T-helper 17 cell (primary cell): ENCODE results near the gene RAB40AL. TPM values are rescaled to one million over a fixed set of nuclear protein-coding genes. Genes with fewer than 3 reads are reported as not detected.
"Not testable (repeated sequence)": the region's sequence is repeated elsewhere in the genome, so short reads cannot be mapped to it uniquely, and the experiment has no call there.

Source experiments
- ATAC-seq: fragments of 150-1000 bp; cut with Tn5 transposase; 2 replicates; pipeline ENCODE4 v1.10.0; 2021; ENCODE audit warnings: mild to moderate bottlenecking, moderate library complexity
- DNase-seq, 3 donors: peaks; one replicate each; pipeline versions ENCODE4 v3.0.0 to v3.0.0-alpha.2; 2020 to 2021
- H3K9me3 ChIP-seq: one replicate; pipeline ENCODE4 v1.7.0; 2013; ENCODE audit warnings: low read length, mild to moderate bottlenecking; ENCODE audit not compliant: control insufficient read depth, poor library complexity, severe bottlenecking
- H3K27ac Mint-ChIP-seq: one replicate; pipeline ENCODE4 v1.8.0; 2022; ENCODE audit warnings: mild to moderate bottlenecking, moderate library complexity, mixed read lengths
- H3K27me3 Mint-ChIP-seq: one replicate; pipeline ENCODE4 v1.8.0; 2022; ENCODE audit warnings: mixed read lengths
- H3K36me3 Mint-ChIP-seq: one replicate; pipeline ENCODE4 v1.8.0; 2022; ENCODE audit warnings: low read depth, mixed read lengths
- H3K4me1 Mint-ChIP-seq: one replicate; pipeline ENCODE4 v1.8.0; 2022; ENCODE audit warnings: mild to moderate bottlenecking, mixed read lengths
- H3K4me3 Mint-ChIP-seq: one replicate; pipeline ENCODE4 v1.8.0; 2022; ENCODE audit warnings: mild to moderate bottlenecking, moderate library complexity, mixed read lengths
- total RNA-seq, 4 donors: library from RNA in 2 of 4; stranded (reverse) in 2 of 4; gene quantifications; one replicate each; pipeline ENCODE4 v1.2.3 and lab custom pipeline; 2022 to 2026

The RAB40AL gene
- total RNA-seq: under 1 TPM in 1 of 2 donors, not detected in 1; 0.27 TPM
- total RNA-seq (lab: John Stamatoyannopoulos, UW): 0 to 0.15 reads per million in 2 donors

- not testable (repeated sequence) for H3K4me3 Mint-ChIP-seq, H3K36me3 Mint-ChIP-seq, H3K27me3 Mint-ChIP-seq, DNase-seq, H3K9me3 ChIP-seq, ATAC-seq, H3K27ac Mint-ChIP-seq, H3K4me1 Mint-ChIP-seq
These were observed at the start of gene RAB40AL for GRCh38 chrX:102936972-102937371. Gene RAB40AL (plus strand): TSS chrX:102937272. CDS start chrX:102937319, 47 bp downstream.

- H3K4me3 Mint-ChIP-seq: no peak overlapping the region
- no peaks in the 10 kb centered on the region for H3K9me3 ChIP-seq
- no peak for DNase-seq
- H3K4me1 Mint-ChIP-seq: no peaks in the 10 kb centered on the region
- no peak for ATAC-seq
- no peaks in the 10 kb centered on the region for H3K27me3 Mint-ChIP-seq
- no peak overlapping the region for H3K27ac Mint-ChIP-seq
- H3K36me3 Mint-ChIP-seq: no peaks in the 10 kb centered on the region
These were observed 49.4 kb upstream of the RAB40AL start for GRCh38 chrX:102887687-102888086.

GRCh38 chrX:102892103-102892502, 45.0 kb upstream of the RAB40AL start:
- Mint-ChIP-seq H3K4me3 (no peak overlapping the region), H3K27ac (no peak overlapping the region), H3K4me1 (no peaks in the 10 kb centered on the region), H3K36me3 (no peaks in the 10 kb centered on the region), H3K27me3 (no peaks in the 10 kb centered on the region)
- ATAC-seq (no peak), DNase-seq (no peak)
- H3K9me3 ChIP-seq: no peaks in the 10 kb centered on the region

GRCh38 chrX:102899940-102900916, 36.8 kb upstream of the RAB40AL start:
- Mint-ChIP-seq H3K36me3 (peaks cover 3% of the 10 kb centered on the region), H3K27ac (peak overlapping the region; percentile 43), H3K4me1 (peaks cover 6% of the 10 kb centered on the region), H3K27me3 (no peaks in the 10 kb centered on the region), H3K4me3 (peak overlapping the region; percentile 74)
- DNase-seq: peak; percentile 34 to 60 (median 40)
- H3K9me3 ChIP-seq: no peaks in the 10 kb centered on the region
- peak; percentile 90 for ATAC-seq

GRCh38 chrX:102902355-102902754, 34.7 kb upstream of the RAB40AL start:
- no peak for DNase-seq
- Mint-ChIP-seq H3K27me3 (no peaks in the 10 kb centered on the region), H3K4me1 (peaks cover 6% of the 10 kb centered on the region), H3K36me3 (peaks cover 3% of the 10 kb centered on the region), H3K4me3 (no peak overlapping the region), H3K27ac (no peak overlapping the region)
- H3K9me3 ChIP-seq: no peaks in the 10 kb centered on the region
- no peak for ATAC-seq

- H3K4me3 Mint-ChIP-seq: no peak overlapping the region
- DNase-seq (no peak), ATAC-seq (no peak)
- H3K27ac Mint-ChIP-seq: no peak overlapping the region
- no peaks in the 10 kb centered on the region for H3K36me3 Mint-ChIP-seq
- H3K4me1 Mint-ChIP-seq: no peaks in the 10 kb centered on the region
- no peaks in the 10 kb centered on the region for H3K9me3 ChIP-seq
- H3K27me3 Mint-ChIP-seq: no peaks in the 10 kb centered on the region
These were observed 5.9 kb upstream of the RAB40AL start for GRCh38 chrX:102930990-102931756.

- H3K4me1 Mint-ChIP-seq: no peaks in the 10 kb centered on the region
- DNase-seq: peak in 1 of 3 donors; percentile 5
These were observed 2.4 kb upstream of the RAB40AL start for GRCh38 chrX:102934624-102935023.

GRCh38 chrX:102950908-102951866, 14.1 kb downstream of the RAB40AL start:
- Mint-ChIP-seq H3K36me3 (no peaks in the 10 kb centered on the region), H3K27me3 (no peaks in the 10 kb centered on the region), H3K4me1 (peaks cover 5% of the 10 kb centered on the region), H3K27ac (no peak overlapping the region), H3K4me3 (peak overlapping the region; percentile 80)
- peak; percentile 12 to 35 (median 15) for DNase-seq
- peak; percentile 81 for ATAC-seq
- H3K9me3 ChIP-seq: no peaks in the 10 kb centered on the region

More at GRCh38 chrX:102934624-102935023, 2.4 kb upstream of the RAB40AL start:
- ATAC-seq: no peak
- Mint-ChIP-seq H3K27ac (no peak overlapping the region), H3K4me3 (no peak overlapping the region), H3K36me3 (no peaks in the 10 kb centered on the region), H3K27me3 (no peaks in the 10 kb centered on the region)
- no peaks in the 10 kb centered on the region for H3K9me3 ChIP-seq

GRCh38 chrX:102957751-102958150, 20.7 kb downstream of the RAB40AL start:
- DNase-seq: no peak
- Mint-ChIP-seq H3K4me3 (no peak overlapping the region), H3K27ac (no peak overlapping the region), H3K4me1 (no peaks in the 10 kb centered on the region), H3K27me3 (no peaks in the 10 kb centered on the region), H3K36me3 (no peaks in the 10 kb centered on the region)
- no peak for ATAC-seq
- H3K9me3 ChIP-seq: no peaks in the 10 kb centered on the region

GRCh38 chrX:102958794-102959193, 21.7 kb downstream of the RAB40AL start:
- ATAC-seq (no peak), DNase-seq (no peak)
- no peak overlapping the region for H3K4me3 Mint-ChIP-seq
- no peaks in the 10 kb centered on the region for H3K36me3 Mint-ChIP-seq
- no peak overlapping the region for H3K27ac Mint-ChIP-seq
- no peaks in the 10 kb centered on the region for H3K27me3 Mint-ChIP-seq
- no peaks in the 10 kb centered on the region for H3K9me3 ChIP-seq
- H3K4me1 Mint-ChIP-seq: no peaks in the 10 kb centered on the region

GRCh38 chrX:102959471-102959870, 22.4 kb downstream of the RAB40AL start:
- H3K9me3 ChIP-seq: no peaks in the 10 kb centered on the region
- Mint-ChIP-seq H3K27ac (no peak overlapping the region), H3K4me1 (no peaks in the 10 kb centered on the region), H3K27me3 (no peaks in the 10 kb centered on the region), H3K36me3 (no peaks in the 10 kb centered on the region), H3K4me3 (no peak overlapping the region)
- no peak for DNase-seq
- ATAC-seq: no peak

- H3K27ac Mint-ChIP-seq: no peak overlapping the region
- H3K9me3 ChIP-seq: no peaks in the 10 kb centered on the region
- DNase-seq (no peak), ATAC-seq (no peak)
- no peaks in the 10 kb centered on the region for H3K4me1 Mint-ChIP-seq
- no peaks in the 10 kb centered on the region for H3K36me3 Mint-ChIP-seq
- no peak overlapping the region for H3K4me3 Mint-ChIP-seq
- no peaks in the 10 kb centered on the region for H3K27me3 Mint-ChIP-seq
These were observed 26.9 kb downstream of the RAB40AL start for GRCh38 chrX:102963955-102964354.
